ENCODE measurements around the gene PPP1R13L. TPM values are rescaled to one million over a fixed set of nuclear protein-coding genes. Genes with fewer than 3 reads are reported as not detected.

Gene PPP1R13L
- total and polyA plus RNA-seq, 2 donors = 7.7 to 28.1 TPM

GRCh38 chr19:45385392-45386221, 19.3 kb downstream of the PPP1R13L start:
- no peak for DNase-seq (ENCODE audit: extremely low spot score)
- WGBS = 10% methylated on average over 75 of the region's 75 CpGs
- Histone ChIP-seq H3K4me1 (ENCODE audit: insufficient read depth) (no peaks in the 10 kb centered on the region), H3K27ac (ENCODE audit: low read depth) (no peak overlapping the region), H3K36me3 (ENCODE audit: insufficient read depth) (no peaks in the 10 kb centered on the region), H3K4me3 (ENCODE audit: low read depth, low read length) (no peak overlapping the region)

DNA sequence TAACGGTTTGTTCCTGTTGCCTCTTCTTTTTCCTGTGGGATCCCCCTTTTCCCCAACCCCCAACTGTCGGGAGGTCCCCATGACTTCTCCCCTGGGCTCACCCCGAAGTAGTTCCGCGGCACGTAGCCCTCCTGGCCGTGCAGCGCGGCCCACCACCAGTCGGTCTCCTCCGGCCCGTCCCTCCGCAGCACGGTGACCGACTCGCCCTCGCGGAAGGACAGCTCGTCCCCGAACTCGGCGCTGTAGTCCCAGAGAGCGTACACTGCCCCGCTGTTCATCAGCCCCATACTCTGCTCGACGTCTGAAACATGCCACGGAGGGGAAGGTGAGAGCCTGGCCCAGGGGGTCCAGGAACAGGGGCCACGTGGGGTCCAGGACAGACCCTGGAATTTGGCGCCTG, 22.4 kb downstream of the PPP1R13L start:
- H3K36me3 ChIP-seq (ENCODE audit: insufficient read depth) = no peaks in the 10 kb centered on the region
- no peak for DNase-seq (ENCODE audit: extremely low spot score)
- no peaks in the 10 kb centered on the region for H3K4me1 ChIP-seq (ENCODE audit: insufficient read depth)
- WGBS = 90% methylated on average over 29 of the region's 29 CpGs
- H3K27ac ChIP-seq (ENCODE audit: low read depth) = no peak overlapping the region
- no peak overlapping the region for H3K4me3 ChIP-seq (ENCODE audit: low read depth, low read length)

DNA sequence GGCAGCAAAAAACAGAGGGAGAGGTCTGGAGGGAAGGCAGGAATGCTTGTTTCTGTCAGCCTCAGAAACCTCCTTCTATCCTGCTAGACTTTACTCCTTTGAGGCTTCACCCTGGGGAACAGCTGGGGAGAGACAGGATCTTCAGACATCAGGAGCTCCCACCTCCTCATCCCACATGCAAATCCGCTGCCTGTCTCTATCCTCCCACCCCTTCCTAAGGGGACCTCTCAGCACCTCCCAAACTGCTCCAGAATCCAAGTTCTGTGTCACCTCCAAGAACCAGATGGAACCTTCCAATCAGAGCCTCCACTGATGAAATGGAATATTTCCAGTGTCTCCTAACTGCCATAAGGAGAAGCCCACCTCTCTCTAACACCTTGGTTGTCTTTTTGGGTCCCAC, 24.8 kb downstream of the PPP1R13L start:
- no peak overlapping the region for H3K4me3 ChIP-seq (ENCODE audit: low read depth, low read length)
- no peak overlapping the region for H3K27ac ChIP-seq (ENCODE audit: low read depth)
- DNase-seq (ENCODE audit: extremely low spot score) = no peak
- H3K4me1 ChIP-seq (ENCODE audit: insufficient read depth) = no peaks in the 10 kb centered on the region
- 94% methylated on average over 1 of the region's 1 CpG for WGBS
- H3K36me3 ChIP-seq (ENCODE audit: insufficient read depth) = no peaks in the 10 kb centered on the region

- no peak overlapping the region for H3K4me3 ChIP-seq (ENCODE audit: low read depth, low read length)
- 37% methylated on average over 13 of the region's 13 CpGs for WGBS
- no peaks in the 10 kb centered on the region for H3K4me1 ChIP-seq (ENCODE audit: insufficient read depth)
- no peak overlapping the region for H3K27ac ChIP-seq (ENCODE audit: low read depth)
- DNase-seq (ENCODE audit: extremely low spot score) = no peak
- H3K36me3 ChIP-seq (ENCODE audit: insufficient read depth) = no peaks in the 10 kb centered on the region
These were observed 28.7 kb downstream of the PPP1R13L start for GRCh38 chr19:45376045-45376724.

- WGBS = 3% methylated on average over 55 of the region's 55 CpGs
- Histone ChIP-seq H3K27ac (ENCODE audit: low read depth) (no peak within 1 kb of the TSS), H3K4me1 (ENCODE audit: insufficient read depth) (no peaks in the 10 kb centered on the region), H3K36me3 (ENCODE audit: insufficient read depth) (no peaks in the 10 kb centered on the region), H3K4me3 (ENCODE audit: low read depth, low read length) (peak within 1 kb of the TSS; percentile 82)
- DNase-seq (ENCODE audit: extremely low spot score) = peak; percentile 99
These were observed 34.3 kb downstream of the PPP1R13L start, which contains the start of gene ERCC2 for GRCh38 chr19:45370410-45371204. Gene ERCC2, minus strand, starts transcription at chr19:45370573. Its CDS starts 33 bp downstream, at chr19:45370540.

DNA sequence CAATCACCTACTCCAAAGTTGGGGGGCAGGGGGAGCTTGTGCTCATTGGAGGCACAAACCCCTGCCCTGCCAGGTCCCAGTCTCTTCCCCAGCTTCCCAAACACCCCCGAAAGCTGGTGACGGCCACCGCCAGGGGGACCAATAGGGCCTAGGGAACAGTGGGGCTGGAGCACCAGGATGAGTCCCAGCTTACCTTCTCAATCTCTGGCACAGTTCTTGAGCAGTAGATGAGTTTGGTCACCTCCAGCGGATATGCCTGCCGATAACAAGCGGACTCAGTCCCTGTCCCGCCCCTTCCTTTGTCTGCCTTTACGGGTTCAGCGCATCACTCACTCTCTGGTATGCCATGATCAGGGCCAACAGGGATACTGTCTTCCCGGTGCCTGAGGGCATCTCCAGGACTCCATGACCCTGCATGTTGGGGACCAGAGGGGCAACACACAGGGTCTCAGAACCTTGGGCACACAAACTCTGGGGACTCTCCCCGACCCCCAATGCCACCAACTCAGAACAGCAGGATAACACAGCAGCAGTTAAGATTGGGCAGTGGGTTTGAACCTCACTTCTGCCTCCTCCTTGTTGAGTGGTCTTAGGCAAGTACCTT, 36.0 kb downstream of the PPP1R13L start:
- Histone ChIP-seq H3K36me3 (ENCODE audit: insufficient read depth) (no peaks in the 10 kb centered on the region), H3K4me3 (ENCODE audit: low read depth, low read length) (no peak overlapping the region), H3K27ac (ENCODE audit: low read depth) (no peak overlapping the region), H3K4me1 (ENCODE audit: insufficient read depth) (no peaks in the 10 kb centered on the region)
- 93% methylated on average over 11 of the region's 11 CpGs for WGBS
- DNase-seq (ENCODE audit: extremely low spot score) = no peak

DNA sequence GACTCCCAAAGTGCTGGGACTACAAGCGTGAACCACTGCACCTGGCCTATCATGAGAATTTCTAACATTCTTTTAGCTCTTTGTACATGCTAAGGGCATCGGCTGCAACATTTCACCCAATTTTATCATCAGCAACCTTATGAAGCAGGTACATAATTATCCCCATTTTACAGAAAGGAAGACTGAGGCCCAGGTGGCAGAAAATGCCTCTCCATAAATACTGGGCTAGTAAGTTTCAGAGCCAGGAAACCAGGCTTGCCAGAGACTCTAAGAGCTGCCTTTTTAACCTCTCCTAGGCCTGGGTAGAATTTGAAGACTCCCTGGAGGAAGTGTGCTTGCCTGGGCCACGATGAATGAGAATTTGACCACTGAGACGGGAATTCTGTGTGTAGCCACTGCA, 36.7 kb downstream of the PPP1R13L start:
- H3K4me3 ChIP-seq (ENCODE audit: low read depth, low read length) = no peak overlapping the region
- no peaks in the 10 kb centered on the region for H3K36me3 ChIP-seq (ENCODE audit: insufficient read depth)
- H3K4me1 ChIP-seq (ENCODE audit: insufficient read depth) = no peaks in the 10 kb centered on the region
- 93% methylated on average over 4 of the region's 4 CpGs for WGBS
- DNase-seq (ENCODE audit: extremely low spot score) = no peak
- H3K27ac ChIP-seq (ENCODE audit: low read depth) = no peak overlapping the region

- 89% methylated on average over 12 of the region's 12 CpGs for WGBS
- no peaks in the 10 kb centered on the region for H3K36me3 ChIP-seq (ENCODE audit: insufficient read depth)
These were observed 40.2 kb downstream of the PPP1R13L start for GRCh38 chr19:45364696-45365095.

GRCh38 chr19:45363861-45364459, 40.9 kb downstream of the PPP1R13L start:
- H3K4me3 ChIP-seq (ENCODE audit: low read depth, low read length) = no peak overlapping the region
- no peaks in the 10 kb centered on the region for H3K36me3 ChIP-seq (ENCODE audit: insufficient read depth)
- DNase-seq (ENCODE audit: extremely low spot score) = no peak
- 89% methylated on average over 44 of the region's 44 CpGs for WGBS
- no peak overlapping the region for H3K27ac ChIP-seq (ENCODE audit: low read depth)
- H3K4me1 ChIP-seq (ENCODE audit: insufficient read depth) = no peaks in the 10 kb centered on the region

More at GRCh38 chr19:45364696-45365095, 40.2 kb downstream of the PPP1R13L start:
- Histone ChIP-seq H3K27ac (ENCODE audit: low read depth) (no peak overlapping the region), H3K4me1 (ENCODE audit: insufficient read depth) (no peaks in the 10 kb centered on the region), H3K4me3 (ENCODE audit: low read depth, low read length) (no peak overlapping the region)
- no peak for DNase-seq (ENCODE audit: extremely low spot score)

- no peak overlapping the region for H3K4me3 ChIP-seq (ENCODE audit: low read depth, low read length)
- no peak overlapping the region for H3K27ac ChIP-seq (ENCODE audit: low read depth)
These were observed 42.6 kb downstream of the PPP1R13L start for GRCh38 chr19:45362291-45362690.

DNA sequence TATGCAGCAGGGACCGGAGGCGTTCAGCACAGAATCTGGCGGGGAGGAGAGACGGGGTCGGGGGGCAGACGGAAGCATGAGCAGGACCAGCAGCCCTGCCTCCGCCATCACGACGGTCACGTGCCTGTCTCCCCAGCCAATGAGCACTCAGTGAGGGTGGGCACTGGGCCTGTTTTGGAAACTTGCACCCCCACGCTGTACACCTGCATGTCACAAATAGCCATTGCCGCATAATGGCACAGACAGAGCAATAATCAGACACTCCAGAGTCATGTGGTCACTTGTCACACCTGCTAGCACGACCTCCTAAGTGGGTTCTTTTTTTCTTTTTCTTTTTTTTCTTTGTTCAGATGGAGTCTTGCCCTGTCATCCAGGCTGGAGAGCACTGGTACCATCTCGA, 43.3 kb downstream of the PPP1R13L start:
- no peaks in the 10 kb centered on the region for H3K36me3 ChIP-seq (ENCODE audit: insufficient read depth)
- no peak overlapping the region for H3K27ac ChIP-seq (ENCODE audit: low read depth)
- H3K4me3 ChIP-seq (ENCODE audit: low read depth, low read length) = no peak overlapping the region
- DNase-seq (ENCODE audit: extremely low spot score) = no peak
- no peaks in the 10 kb centered on the region for H3K4me1 ChIP-seq (ENCODE audit: insufficient read depth)
- 93% methylated on average over 14 of the region's 14 CpGs for WGBS

More at GRCh38 chr19:45362291-45362690, 42.6 kb downstream of the PPP1R13L start:
- no peak for DNase-seq (ENCODE audit: extremely low spot score)
- no peaks in the 10 kb centered on the region for H3K36me3 ChIP-seq (ENCODE audit: insufficient read depth)
- 90% methylated on average over 16 of the region's 16 CpGs for WGBS
- H3K4me1 ChIP-seq (ENCODE audit: insufficient read depth) = no peaks in the 10 kb centered on the region

- Histone ChIP-seq H3K4me1 (ENCODE audit: insufficient read depth) (no peaks in the 10 kb centered on the region), H3K27ac (ENCODE audit: low read depth) (no peak overlapping the region), H3K36me3 (ENCODE audit: insufficient read depth) (no peaks in the 10 kb centered on the region), H3K4me3 (ENCODE audit: low read depth, low read length) (no peak overlapping the region)
- no peak for DNase-seq (ENCODE audit: extremely low spot score)
- 91% methylated on average over 12 of the region's 12 CpGs for WGBS
These were observed 46.6 kb downstream of the PPP1R13L start for GRCh38 chr19:45358213-45358792.

DNA sequence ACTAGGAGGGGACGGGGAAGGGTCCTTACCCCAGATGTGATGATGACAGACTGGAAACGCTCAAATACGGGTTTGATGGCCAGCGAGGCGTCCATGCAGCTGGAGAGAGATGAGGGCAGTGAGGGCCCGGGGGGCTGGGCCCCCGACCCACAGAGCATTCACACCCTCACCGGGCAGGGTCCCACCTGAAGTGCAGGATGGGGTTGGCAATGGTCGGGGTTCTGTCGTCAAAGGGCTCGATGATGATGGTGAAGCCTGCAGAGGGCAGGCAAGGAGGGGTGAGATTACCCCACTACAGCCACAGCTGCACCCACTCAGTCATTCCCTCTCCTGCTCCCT, 47.5 kb downstream of the PPP1R13L start:
- no peak overlapping the region for H3K4me3 ChIP-seq (ENCODE audit: low read depth, low read length)
- DNase-seq (ENCODE audit: extremely low spot score) = no peak
- H3K36me3 ChIP-seq (ENCODE audit: insufficient read depth) = no peaks in the 10 kb centered on the region
- WGBS = 92% methylated on average over 11 of the region's 11 CpGs
- no peaks in the 10 kb centered on the region for H3K4me1 ChIP-seq (ENCODE audit: insufficient read depth)
- no peak overlapping the region for H3K27ac ChIP-seq (ENCODE audit: low read depth)

Measured in urinary bladder (tissue), 4 donors.